HFFc6 (cell line): ENCODE results near the gene GPR160. TPM values are rescaled to one million over a fixed set of nuclear protein-coding genes. Genes with fewer than 3 reads are reported as not detected.

ENCODE experiments used
- DNase-seq: peaks from one replicate; pipeline ENCODE4 v3.0.0-alpha.2; 2018
- H3K27ac Mint-ChIP-seq: 2 replicates; pipeline ENCODE4 v1.8.0; 2020; ENCODE audit warnings: mild to moderate bottlenecking, mixed read lengths
- H3K27me3 Mint-ChIP-seq: 2 replicates; pipeline ENCODE4 v1.8.0; 2021; ENCODE audit warnings: mild to moderate bottlenecking, moderate library complexity, mixed read lengths; ENCODE audit not compliant: insufficient read depth
- H3K36me3 Mint-ChIP-seq: 2 replicates; pipeline ENCODE4 v1.8.0; 2021; ENCODE audit warnings: low read depth, mixed read lengths
- H3K4me1 Mint-ChIP-seq: 2 replicates; pipeline ENCODE4 v1.8.0; 2020; ENCODE audit warnings: low read depth, mixed read lengths
- H3K4me3 Mint-ChIP-seq: 2 replicates; pipeline ENCODE4 v1.8.0; 2020; ENCODE audit warnings: mild to moderate bottlenecking, moderate library complexity, mixed read lengths
- H3K9me3 Mint-ChIP-seq: 2 replicates; pipeline ENCODE4 v1.8.0; 2020; ENCODE audit warnings: mild to moderate bottlenecking, mixed read lengths
- CTCF ChIP-seq: fragments of 200-600 bp; sonication (generic); IDR thresholded peaks from 2 replicates; pipeline ENCODE4 v1.5.0; 2021; ENCODE audit warnings: antibody characterized with exemption, mild to moderate bottlenecking
- long read RNA-seq: library from polyadenylated mRNA; unstranded; transcript quantifications from one replicate; pipeline ENCODE4 v2.0.0, GENCODE V29; 2019
- total RNA-seq, 6 experiments: library from RNA; stranded (reverse); fragmentation: NEBNext Ultra II Directional; extraction: Animal tissue kit (Norgen Biotek cat#: 25700); gene quantifications; 2 replicates in 1 of 6; 3 replicates in 5 of 6; pipeline ENCODE4 v1.2.3, GENCODE V29; 2021

The GPR160 gene
- total RNA-seq: under 1 TPM in 3 of 6 experiments, not detected in 3; 0.10 to 0.23 (median 0.19) TPM
- long read RNA-seq, partial matches to known transcripts: 0 of 1 reads
- long read RNA-seq, other reads (novel, unspliced or antisense): 1 of 1 reads

GRCh38 chr3:170037463-170038433 lies at the start of gene GPR160:
GPR160 (plus strand) TSS chr3:170037995; CDS start chr3:170083973, 45,978 bp downstream.
- Mint-ChIP-seq H3K36me3 (no peaks in the 10 kb centered on the region), H3K27ac (no peak within 1 kb of the TSS), H3K4me1 (peaks cover 7% of the 10 kb centered on the region), H3K27me3 (peaks cover 24% of the 10 kb centered on the region), H3K9me3 (no peaks in the 10 kb centered on the region), H3K4me3 (peak within 1 kb of the TSS; percentile 39)
- peak; percentile 79 for TF ChIP-seq CTCF
- DNase-seq: no peak

- no peaks in the 10 kb centered on the region for H3K4me1 Mint-ChIP-seq
- H3K9me3 Mint-ChIP-seq: no peaks in the 10 kb centered on the region
- DNase-seq: no peak
- H3K4me3 Mint-ChIP-seq: no peak overlapping the region
- no peak for TF ChIP-seq CTCF
- no peak overlapping the region; the same call in 1 of the 2 replicates for H3K27ac Mint-ChIP-seq
- peaks cover 24% of the 10 kb centered on the region for H3K36me3 Mint-ChIP-seq
- H3K27me3 Mint-ChIP-seq: no peaks in the 10 kb centered on the region; the same call in 1 of the 2 replicates
These were observed 47.4 kb upstream of the GPR160 start for GRCh38 chr3:169990431-169990830.

GRCh38 chr3:169992156-169992555 lies 45.6 kb upstream of the GPR160 start:
- no peak for TF ChIP-seq CTCF
- no peaks in the 10 kb centered on the region; the same call in 1 of the 2 replicates for H3K27me3 Mint-ChIP-seq
- no peak for DNase-seq
- peaks cover 30% of the 10 kb centered on the region for H3K36me3 Mint-ChIP-seq
- no peak overlapping the region for H3K27ac Mint-ChIP-seq
- H3K4me1 Mint-ChIP-seq: peaks cover 13% of the 10 kb centered on the region
- H3K4me3 Mint-ChIP-seq: no peak overlapping the region
- H3K9me3 Mint-ChIP-seq: no peaks in the 10 kb centered on the region

GRCh38 chr3:169992781-169993180 lies 45.0 kb upstream of the GPR160 start:
- H3K9me3 Mint-ChIP-seq: no peaks in the 10 kb centered on the region
- H3K27me3 Mint-ChIP-seq: no peaks in the 10 kb centered on the region; the same call in 1 of the 2 replicates
- H3K36me3 Mint-ChIP-seq: peaks cover 32% of the 10 kb centered on the region
- H3K27ac Mint-ChIP-seq: no peak overlapping the region; the same call in 1 of the 2 replicates
- no peak for DNase-seq
- peaks cover 14% of the 10 kb centered on the region for H3K4me1 Mint-ChIP-seq
- TF ChIP-seq CTCF: no peak
- no peak overlapping the region for H3K4me3 Mint-ChIP-seq

GRCh38 chr3:169993761-169994160 lies 44.0 kb upstream of the GPR160 start:
- H3K4me1 Mint-ChIP-seq: peaks cover 20% of the 10 kb centered on the region
- no peak for DNase-seq
- no peaks in the 10 kb centered on the region; the same call in 1 of the 2 replicates for H3K27me3 Mint-ChIP-seq
- no peak for TF ChIP-seq CTCF
- no peak overlapping the region for H3K4me3 Mint-ChIP-seq
- H3K27ac Mint-ChIP-seq: no peak overlapping the region
- peaks cover 30% of the 10 kb centered on the region for H3K36me3 Mint-ChIP-seq
- no peaks in the 10 kb centered on the region for H3K9me3 Mint-ChIP-seq
